ENCODE results near the gene ATP9A.

Gene ATP9A

DNA sequence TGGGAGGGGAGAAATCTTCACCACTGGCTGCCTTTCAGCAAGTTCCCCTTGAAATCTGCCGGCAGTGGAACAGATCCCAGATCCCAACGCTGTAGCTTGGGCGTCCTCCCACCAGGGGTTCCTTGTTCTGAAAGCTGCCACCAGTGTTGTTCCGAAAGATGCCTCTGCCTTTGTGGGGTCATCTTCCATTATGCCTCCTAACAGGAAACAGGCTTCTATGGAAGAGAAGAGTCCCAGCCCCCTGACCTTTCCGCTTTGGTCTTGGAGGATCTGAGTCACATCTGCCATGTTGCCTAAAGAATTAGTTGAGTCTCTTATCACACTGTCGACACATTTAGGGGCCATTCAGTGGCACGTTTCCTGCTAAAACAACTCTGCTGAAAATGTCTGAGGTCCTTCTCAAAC, 168.2 kb downstream of the ATP9A start:
- no peak for DNase-seq
- Histone ChIP-seq H3K36me3 (replicated peaks) (peaks cover 16% of the 10 kb centered on the region), H3K4me3 (ENCODE audit: low read depth, low read length) (no peak overlapping the region), H3K27ac (no peak overlapping the region), H3K27me3 (replicated peaks) (no peaks in the 10 kb centered on the region)
- in situ Hi-C loops (cut with HindIII; ENCODE audit: low pct_ligation_motif_present, low sequenced_read_pairs), result no loop called here
- TF ChIP-seq, protein P1, sequence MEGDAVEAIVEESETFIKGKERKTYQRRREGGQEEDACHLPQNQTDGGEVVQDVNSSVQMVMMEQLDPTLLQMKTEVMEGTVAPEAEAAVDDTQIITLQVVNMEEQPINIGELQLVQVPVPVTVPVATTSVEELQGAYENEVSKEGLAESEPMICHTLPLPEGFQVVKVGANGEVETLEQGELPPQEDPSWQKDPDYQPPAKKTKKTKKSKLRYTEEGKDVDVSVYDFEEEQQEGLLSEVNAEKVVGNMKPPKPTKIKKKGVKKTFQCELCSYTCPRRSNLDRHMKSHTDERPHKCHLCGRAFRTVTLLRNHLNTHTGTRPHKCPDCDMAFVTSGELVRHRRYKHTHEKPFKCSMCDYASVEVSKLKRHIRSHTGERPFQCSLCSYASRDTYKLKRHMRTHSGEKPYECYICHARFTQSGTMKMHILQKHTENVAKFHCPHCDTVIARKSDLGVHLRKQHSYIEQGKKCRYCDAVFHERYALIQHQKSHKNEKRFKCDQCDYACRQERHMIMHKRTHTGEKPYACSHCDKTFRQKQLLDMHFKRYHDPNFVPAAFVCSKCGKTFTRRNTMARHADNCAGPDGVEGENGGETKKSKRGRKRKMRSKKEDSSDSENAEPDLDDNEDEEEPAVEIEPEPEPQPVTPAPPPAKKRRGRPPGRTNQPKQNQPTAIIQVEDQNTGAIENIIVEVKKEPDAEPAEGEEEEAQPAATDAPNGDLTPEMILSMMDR (IDR thresholded peaks at IDR 0.05; ENCODE audit: low read depth, low read length, missing control alignments), result no peak

DNA sequence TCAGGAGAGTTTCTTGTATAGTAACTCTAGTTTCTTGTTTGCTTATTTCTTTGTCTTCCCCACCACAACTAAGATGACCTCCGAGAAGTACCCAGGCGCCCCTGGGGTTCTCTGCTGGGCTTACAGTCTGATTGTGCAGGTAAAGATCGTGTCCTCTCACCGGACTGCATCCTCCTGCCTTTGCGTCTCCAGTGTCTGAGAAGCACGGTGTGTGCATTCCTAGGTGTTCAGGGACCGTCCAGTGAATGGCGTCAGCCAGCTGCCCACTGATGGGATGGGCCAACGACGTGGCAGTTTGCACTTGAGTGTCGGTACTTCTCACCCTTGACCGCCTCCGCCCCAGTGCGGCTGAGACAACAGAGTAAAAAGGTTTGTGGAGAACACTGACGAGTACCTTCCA, 169.6 kb downstream of the ATP9A start:
- Histone ChIP-seq H3K27me3 (replicated peaks) (no peaks in the 10 kb centered on the region), H3K4me3 (ENCODE audit: low read depth, low read length) (no peak overlapping the region), H3K36me3 (replicated peaks) (peaks cover 6% of the 10 kb centered on the region), H3K27ac (no peak overlapping the region)
- TF ChIP-seq, protein P1 (IDR thresholded peaks at IDR 0.05; ENCODE audit: low read depth, low read length, missing control alignments), result no peak
- in situ Hi-C loops (cut with HindIII; ENCODE audit: low pct_ligation_motif_present, low sequenced_read_pairs), result loop anchor here (10.0 kb wide), 1 partner anchor 214 kb away; no protein-coding TSS in a partner anchor
- no peak for DNase-seq

DNA sequence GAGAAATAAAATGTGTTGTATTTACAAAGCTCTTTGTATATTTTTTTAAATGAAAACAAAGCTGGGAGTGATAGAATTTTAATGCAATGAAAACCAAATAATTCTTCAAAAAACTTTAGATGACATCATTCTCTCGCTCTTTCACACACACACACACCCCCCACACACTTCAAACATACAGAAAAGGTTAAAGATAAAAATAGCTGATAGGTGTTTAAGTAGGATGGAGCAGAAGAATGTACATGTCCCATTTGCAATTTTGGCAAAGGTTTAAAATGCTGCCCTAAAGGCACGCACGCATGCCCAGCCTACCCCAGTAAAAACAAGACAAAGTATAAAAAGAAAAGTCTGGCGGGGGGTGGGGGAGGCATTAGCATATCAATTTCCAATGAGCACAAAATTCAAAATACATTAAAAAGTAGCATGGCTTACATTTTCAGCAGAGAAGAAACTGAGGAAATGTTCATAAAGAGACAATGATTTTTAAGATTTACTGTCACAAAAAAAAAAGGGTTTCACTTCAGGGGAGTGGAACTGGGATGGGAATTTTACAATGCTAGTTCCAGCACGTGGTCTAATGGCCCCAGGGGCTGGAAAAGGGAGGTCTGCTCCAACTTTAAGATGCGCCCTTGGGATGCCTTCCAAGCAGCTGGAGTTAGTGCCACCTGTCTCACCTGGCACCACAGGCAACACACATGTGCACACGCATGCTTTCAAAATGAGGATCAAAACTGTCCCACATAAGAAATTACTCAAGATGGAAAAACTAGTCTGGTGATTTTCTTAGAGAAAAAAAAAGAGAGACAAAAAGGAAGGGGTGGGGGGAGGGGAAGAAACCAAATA, 170.6 kb downstream of the ATP9A start:
- in situ Hi-C loops (cut with HindIII; ENCODE audit: low pct_ligation_motif_present, low sequenced_read_pairs), result loop anchor here (10.0 kb wide), 1 partner anchor 213 kb away; no protein-coding TSS in a partner anchor
- TF ChIP-seq, protein P1 (IDR thresholded peaks at IDR 0.05; ENCODE audit: low read depth, low read length, missing control alignments), result no peak
- H3K27me3 ChIP-seq (replicated peaks), result no peaks in the 10 kb centered on the region
- H3K27ac ChIP-seq, result no peak overlapping the region
- H3K36me3 ChIP-seq (replicated peaks), result peaks cover 6% of the 10 kb centered on the region
- DNase-seq, result no peak
- no peak overlapping the region for H3K4me3 ChIP-seq (ENCODE audit: low read depth, low read length)

DNA sequence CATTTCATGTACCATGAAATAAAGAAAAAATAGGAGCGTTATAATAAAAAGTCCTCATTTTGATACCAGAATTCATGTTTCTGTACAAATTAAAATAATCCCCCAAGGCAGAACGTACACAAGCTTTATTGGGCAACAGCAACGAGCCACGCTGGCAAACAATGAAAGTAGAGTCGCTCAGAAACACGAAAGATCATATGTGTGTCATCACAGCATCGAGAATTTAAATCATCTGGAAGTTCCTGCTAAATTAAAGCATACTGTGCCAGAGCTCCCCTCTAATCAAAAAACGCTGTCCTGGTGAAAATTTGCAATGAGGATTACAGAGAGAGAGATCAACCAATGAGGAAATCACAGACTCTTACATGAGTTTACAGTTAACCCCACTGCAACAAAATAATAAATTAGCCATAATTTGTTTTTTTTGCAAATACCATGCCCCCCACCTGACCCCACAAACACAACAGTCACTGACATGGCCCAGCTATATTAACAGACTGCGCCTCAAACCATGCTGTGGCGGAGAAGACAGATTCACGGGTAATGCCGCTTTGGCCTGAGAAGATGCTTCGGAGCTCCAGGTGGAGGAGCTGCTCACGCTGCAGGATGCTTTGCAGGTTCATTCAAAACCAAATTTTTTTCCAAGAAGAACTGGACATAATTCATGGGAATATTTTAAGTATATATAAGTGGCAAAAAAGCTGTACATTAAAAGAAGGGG, 171.4 kb downstream of the ATP9A start:
- Histone ChIP-seq H3K27me3 (replicated peaks) (no peaks in the 10 kb centered on the region), H3K27ac (no peak overlapping the region), H3K4me3 (ENCODE audit: low read depth, low read length) (no peak overlapping the region), H3K36me3 (replicated peaks) (peaks cover 6% of the 10 kb centered on the region)
- TF ChIP-seq, protein P1 (IDR thresholded peaks at IDR 0.05; ENCODE audit: low read depth, low read length, missing control alignments), result no peak
- in situ Hi-C loops (cut with HindIII; ENCODE audit: low pct_ligation_motif_present, low sequenced_read_pairs), result loop anchor here (10.0 kb wide), 1 partner anchor 212 kb away; no protein-coding TSS in a partner anchor
- no peak for DNase-seq

DNA sequence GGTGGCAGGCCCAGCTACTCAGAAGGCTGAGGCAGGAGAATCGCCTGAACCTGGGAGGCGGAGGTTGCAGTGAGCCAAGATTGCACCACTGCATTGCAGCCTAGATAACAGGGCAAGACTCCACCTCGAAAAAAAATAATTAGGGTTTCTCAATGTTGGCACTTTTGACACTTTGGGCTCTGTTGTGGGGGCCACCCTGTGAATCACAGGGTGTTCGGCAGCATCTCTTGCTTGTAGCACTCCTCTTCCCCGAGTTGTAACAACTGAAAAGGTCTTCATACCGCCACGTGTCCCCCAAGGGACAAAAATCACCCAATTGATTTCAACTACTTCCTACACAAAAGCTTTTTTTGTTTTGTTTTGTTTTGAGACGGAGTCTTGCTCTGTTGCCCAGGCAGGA, 172.4 kb downstream of the ATP9A start:
- no peak for DNase-seq
- no peak overlapping the region for H3K27ac ChIP-seq
- H3K27me3 ChIP-seq (replicated peaks), result no peaks in the 10 kb centered on the region
- TF ChIP-seq, protein P1 (IDR thresholded peaks at IDR 0.05; ENCODE audit: low read depth, low read length, missing control alignments), result no peak
- in situ Hi-C loops (cut with HindIII; ENCODE audit: low pct_ligation_motif_present, low sequenced_read_pairs), result loop anchor here (10.0 kb wide), 1 partner anchor 211 kb away; no protein-coding TSS in a partner anchor
- peaks cover 2% of the 10 kb centered on the region for H3K36me3 ChIP-seq (replicated peaks)
- no peak overlapping the region for H3K4me3 ChIP-seq (ENCODE audit: low read depth, low read length)
